SH-SY5Y (cell line): ENCODE data around the gene CDC42SE2.

Source experiments
- GATA2 ChIP-seq: IDR thresholded peaks from 2 replicates; pipeline ENCODE4 v1.6.1; 2011; ENCODE audit warnings: mild to moderate bottlenecking, low read depth, low read length
- GATA3 ChIP-seq: IDR thresholded peaks from 2 replicates; pipeline ENCODE4 v1.6.1; 2011; ENCODE audit warnings: low read depth, mild to moderate bottlenecking, low read length, moderate library complexity

DNA sequence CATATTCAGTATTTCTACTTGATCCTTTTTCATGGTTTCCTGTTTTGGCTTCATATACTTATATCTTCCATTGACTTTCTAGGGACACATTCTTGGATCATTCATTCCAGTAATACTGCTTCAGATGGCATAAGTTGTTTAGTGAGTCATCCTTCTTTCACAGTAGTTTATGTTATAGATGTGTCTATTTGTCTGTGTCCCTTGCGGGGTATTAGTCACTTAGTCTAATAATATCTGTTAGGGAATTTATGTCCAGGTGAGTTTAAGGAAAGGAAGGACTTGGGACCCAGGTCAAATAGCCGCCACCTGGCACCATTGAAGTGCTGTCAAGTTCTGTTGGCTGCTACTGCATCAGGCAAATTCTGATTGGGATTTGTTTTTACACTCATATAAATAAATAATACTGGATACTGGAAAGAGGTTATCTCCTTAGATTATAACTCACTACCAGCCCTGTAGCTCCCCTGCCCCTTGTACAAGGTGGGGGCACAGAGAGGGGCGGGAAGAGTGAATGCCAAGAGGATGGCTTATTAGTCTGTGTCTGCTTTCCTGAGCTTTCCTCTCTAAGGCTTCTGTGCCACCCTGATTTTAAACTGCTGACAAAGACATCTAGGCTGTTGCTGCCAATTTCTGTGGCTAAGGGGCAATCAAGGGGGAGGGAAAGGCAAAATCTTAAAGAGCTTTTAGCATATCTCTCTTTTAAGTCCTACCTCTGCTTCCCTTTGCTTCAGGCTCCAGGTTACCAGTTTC lies 64.9 kb downstream of the CDC42SE2 start:
- TF ChIP-seq GATA3 (no peak), GATA2 (no peak)
